Effector memory CD8-positive, alpha-beta T cell (primary cell): ENCODE data around the gene PHC1.

Source experiments
- ATAC-seq: fragments of 150-1000 bp; cut with Tn5 transposase; replicated peaks from 2 replicates; pipeline ENCODE4 v1.10.0; 2021; ENCODE audit warnings: mild to moderate bottlenecking, moderate library complexity
- DNase-seq, 3 experiments: peaks; one replicate each; pipeline ENCODE4 v3.0.0; 2021
- H3K27ac Mint-ChIP-seq, 2 donors: one replicate each; pipeline ENCODE4 v1.8.0; 2022; ENCODE audit warnings: mild to moderate bottlenecking in 2 of 2, mixed read lengths in 2 of 2, moderate library complexity in 2 of 2
- H3K27me3 Mint-ChIP-seq, 2 donors: one replicate each; pipeline ENCODE4 v1.8.0; 2022; ENCODE audit warnings: mixed read lengths in 2 of 2
- H3K36me3 Mint-ChIP-seq: one replicate; pipeline ENCODE4 v1.8.0; 2022; ENCODE audit warnings: mild to moderate bottlenecking, moderate library complexity, mixed read lengths; ENCODE audit not compliant: insufficient read depth
- H3K4me1 Mint-ChIP-seq, 2 donors: one replicate each; pipeline ENCODE4 v1.8.0; 2022; ENCODE audit warnings: low read depth in 2 of 2, mixed read lengths in 2 of 2
- H3K4me3 Mint-ChIP-seq, 2 donors: one replicate each; pipeline ENCODE4 v1.8.0; 2022; ENCODE audit warnings: mild to moderate bottlenecking in 2 of 2, mixed read lengths in 2 of 2, moderate library complexity in 2 of 2
- H3K9me3 Mint-ChIP-seq, 2 donors: one replicate each; pipeline ENCODE4 v1.8.0; 2022; ENCODE audit warnings: mixed read lengths in 2 of 2

Gene PHC1

GRCh38 chr12:8969861-8970411 lies 55.6 kb downstream of the PHC1 start:
- Mint-ChIP-seq H3K27me3 (no peaks in the 10 kb centered on the region), H3K27ac (peak overlapping the region; percentile 16 to 76), H3K36me3 (no peaks in the 10 kb centered on the region), H3K9me3 (peaks cover 0 to 8% of the 10 kb centered on the region in 2 donors), H3K4me1 (peaks cover 3 to 7% of the 10 kb centered on the region in 2 donors), H3K4me3 (peak overlapping the region in 1 of 2 donors; percentile 16)
- ATAC-seq, result no peak
- no peak for DNase-seq

DNA sequence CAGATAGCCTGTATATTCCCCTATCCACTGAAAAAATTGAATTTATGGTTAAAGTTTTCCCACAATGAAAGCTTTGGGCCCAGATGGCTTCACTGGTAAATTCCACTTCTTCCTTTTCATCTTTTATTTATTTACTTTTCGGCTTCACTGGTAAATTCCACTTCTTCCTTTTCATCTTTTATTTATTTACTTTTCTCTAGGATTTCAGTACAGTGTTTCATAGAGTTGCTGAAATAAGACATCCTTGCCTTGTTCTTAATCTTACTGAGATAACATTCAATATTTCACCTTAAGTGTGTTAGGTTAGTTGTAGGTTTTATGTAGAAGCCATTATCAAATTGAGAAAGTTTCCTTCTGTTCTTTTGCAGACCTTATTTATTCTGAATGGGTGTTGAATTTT lies 56.1 kb downstream of the PHC1 start:
- H3K36me3 Mint-ChIP-seq, result no peaks in the 10 kb centered on the region
- H3K9me3 Mint-ChIP-seq, result peaks cover 0 to 8% of the 10 kb centered on the region in 2 donors
- H3K4me1 Mint-ChIP-seq, result peaks cover 3 to 9% of the 10 kb centered on the region in 2 donors
- no peaks in the 10 kb centered on the region for H3K27me3 Mint-ChIP-seq
- ATAC-seq (no peak), DNase-seq (no peak)
- H3K27ac Mint-ChIP-seq, result peak overlapping the region; percentile 16 to 76
- H3K4me3 Mint-ChIP-seq, result peak overlapping the region in 1 of 2 donors; percentile 16

DNA sequence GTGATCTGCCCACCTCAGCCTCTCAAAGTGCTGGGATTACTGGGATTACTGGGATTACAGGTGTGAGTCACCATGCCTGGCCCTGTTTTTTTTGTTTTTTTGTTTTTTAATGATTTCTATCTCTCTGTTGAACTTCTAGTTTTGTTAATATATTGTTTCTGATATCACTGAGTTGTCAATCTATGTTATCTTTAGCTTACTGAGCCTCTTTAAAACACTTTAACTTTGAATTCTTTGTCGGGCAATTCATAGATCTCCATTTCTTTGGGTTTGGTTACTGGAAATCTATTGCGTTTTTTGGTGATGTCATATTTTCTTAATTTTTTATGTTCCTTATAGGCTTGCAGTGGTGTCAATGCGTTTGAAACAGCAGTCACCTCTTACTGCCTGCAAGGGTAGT lies 65.8 kb downstream of the PHC1 start:
- H3K9me3 Mint-ChIP-seq, result peaks cover 2 to 5% of the 10 kb centered on the region in 2 donors
- H3K27me3 Mint-ChIP-seq, result no peaks in the 10 kb centered on the region
- H3K27ac Mint-ChIP-seq, result no peak overlapping the region
- no peak overlapping the region for H3K4me3 Mint-ChIP-seq
- DNase-seq (no peak), ATAC-seq (no peak)
- H3K4me1 Mint-ChIP-seq, result peaks cover 8 to 29% of the 10 kb centered on the region in 2 donors
- H3K36me3 Mint-ChIP-seq, result no peaks in the 10 kb centered on the region

- DNase-seq (no peak), ATAC-seq (peak; percentile 34)
- peaks cover 35 to 46% of the 10 kb centered on the region in 2 donors for H3K4me1 Mint-ChIP-seq
- H3K4me3 Mint-ChIP-seq, result peak overlapping the region; percentile 33 to 45
- peak overlapping the region; percentile 70 to 89 for H3K27ac Mint-ChIP-seq
- H3K36me3 Mint-ChIP-seq, result peaks cover 13% of the 10 kb centered on the region
- no peaks in the 10 kb centered on the region for H3K27me3 Mint-ChIP-seq
- H3K9me3 Mint-ChIP-seq, result peaks cover 0 to 7% of the 10 kb centered on the region in 2 donors
Measured at GRCh38 chr12:8985213-8985754, 71.0 kb downstream of the PHC1 start.

- no peaks in the 10 kb centered on the region for H3K27me3 Mint-ChIP-seq
- H3K4me3 Mint-ChIP-seq, result peak overlapping the region; percentile 75 to 88
- DNase-seq, result no peak
- ATAC-seq, result no peak
- peaks cover 13% of the 10 kb centered on the region for H3K36me3 Mint-ChIP-seq
- peaks cover 35 to 50% of the 10 kb centered on the region in 2 donors for H3K4me1 Mint-ChIP-seq
- peak overlapping the region; percentile 89 for H3K27ac Mint-ChIP-seq
- peaks cover 0 to 5% of the 10 kb centered on the region in 2 donors for H3K9me3 Mint-ChIP-seq
Measured at GRCh38 chr12:8987163-8987562, 72.9 kb downstream of the PHC1 start.

GRCh38 chr12:8987685-8988084 lies 73.4 kb downstream of the PHC1 start:
- peaks cover 37 to 53% of the 10 kb centered on the region in 2 donors for H3K4me1 Mint-ChIP-seq
- peaks cover 0 to 5% of the 10 kb centered on the region in 2 donors for H3K9me3 Mint-ChIP-seq
- no peaks in the 10 kb centered on the region for H3K27me3 Mint-ChIP-seq
- peak overlapping the region; percentile 75 to 88 for H3K4me3 Mint-ChIP-seq
- peaks cover 16% of the 10 kb centered on the region for H3K36me3 Mint-ChIP-seq
- H3K27ac Mint-ChIP-seq, result peak overlapping the region; percentile 89
- peak; percentile 42 for ATAC-seq
- DNase-seq, result no peak

- Mint-ChIP-seq H3K9me3 (peaks cover 0 to 5% of the 10 kb centered on the region in 2 donors), H3K4me3 (peak within 1 kb of the TSS; percentile 75 to 88), H3K27ac (peak within 1 kb of the TSS; percentile 89), H3K4me1 (peaks cover 39 to 56% of the 10 kb centered on the region in 2 donors), H3K27me3 (no peaks in the 10 kb centered on the region), H3K36me3 (peaks cover 33% of the 10 kb centered on the region)
- ATAC-seq (peak; percentile 72), DNase-seq (peak in 1 of 3 experiments; percentile 25)
Measured at GRCh38 chr12:8989413-8989812, 75.1 kb downstream of the PHC1 start, which contains the start of gene KLRG1. TSS of gene KLRG1 (plus strand) at chr12:8989546. CDS start at chr12:8989636, 90 bp downstream.
